GM19463 (cell line): ENCODE data around the gene TNFSF9.
A peak's percentile ranks its signal among the peaks of the same experiment; 100 is the strongest.
"Not testable (repeated sequence)": the region's sequence is repeated elsewhere in the genome, so short reads cannot be mapped to it uniquely, and the experiment has no call there.

Experiments
- ATAC-seq: cut with Tn5 transposase; IDR thresholded peaks from one replicate; pipeline ENCODE4 v1.9.1; 2021; ENCODE audit warnings: mild to moderate bottlenecking, moderate library complexity; ENCODE audit not compliant: unreplicated experiment

The TNFSF9 gene

DNA sequence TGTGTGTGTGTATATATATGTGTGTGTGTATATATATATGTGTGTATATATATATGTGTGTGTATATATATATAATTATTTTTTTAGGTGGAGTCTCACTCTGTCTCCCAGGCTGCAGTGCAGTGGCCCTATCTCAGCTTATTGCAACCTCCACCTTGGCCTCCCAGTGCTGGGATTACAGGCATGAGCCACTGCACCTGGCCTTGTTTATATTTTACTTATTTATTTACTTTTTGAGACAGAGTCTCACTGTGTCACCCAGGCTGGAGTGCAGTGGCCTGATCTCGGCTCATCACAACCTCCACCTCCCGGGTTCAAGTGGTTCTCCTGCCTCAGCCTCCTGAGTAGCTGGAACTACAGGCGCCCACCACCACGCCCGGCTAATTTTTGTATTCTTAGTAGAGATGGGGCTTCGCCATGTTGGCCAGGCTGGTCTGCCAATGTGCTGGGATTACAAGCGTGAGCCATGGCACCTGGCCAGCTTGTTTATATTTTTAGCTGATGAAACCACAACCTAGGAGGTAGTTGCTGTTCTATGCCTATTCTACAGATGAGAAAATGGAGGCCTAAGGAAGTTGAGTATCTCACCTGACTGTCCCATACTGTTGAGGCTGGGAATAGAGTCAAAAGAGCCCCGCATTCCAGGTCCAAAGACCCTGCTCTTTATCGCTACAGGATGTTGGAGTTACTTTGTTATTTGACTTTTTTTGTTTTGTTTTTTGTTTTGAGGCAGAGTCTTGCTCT lies 22.6 kb upstream of the TNFSF9 start:
- not testable (repeated sequence) for ATAC-seq

DNA sequence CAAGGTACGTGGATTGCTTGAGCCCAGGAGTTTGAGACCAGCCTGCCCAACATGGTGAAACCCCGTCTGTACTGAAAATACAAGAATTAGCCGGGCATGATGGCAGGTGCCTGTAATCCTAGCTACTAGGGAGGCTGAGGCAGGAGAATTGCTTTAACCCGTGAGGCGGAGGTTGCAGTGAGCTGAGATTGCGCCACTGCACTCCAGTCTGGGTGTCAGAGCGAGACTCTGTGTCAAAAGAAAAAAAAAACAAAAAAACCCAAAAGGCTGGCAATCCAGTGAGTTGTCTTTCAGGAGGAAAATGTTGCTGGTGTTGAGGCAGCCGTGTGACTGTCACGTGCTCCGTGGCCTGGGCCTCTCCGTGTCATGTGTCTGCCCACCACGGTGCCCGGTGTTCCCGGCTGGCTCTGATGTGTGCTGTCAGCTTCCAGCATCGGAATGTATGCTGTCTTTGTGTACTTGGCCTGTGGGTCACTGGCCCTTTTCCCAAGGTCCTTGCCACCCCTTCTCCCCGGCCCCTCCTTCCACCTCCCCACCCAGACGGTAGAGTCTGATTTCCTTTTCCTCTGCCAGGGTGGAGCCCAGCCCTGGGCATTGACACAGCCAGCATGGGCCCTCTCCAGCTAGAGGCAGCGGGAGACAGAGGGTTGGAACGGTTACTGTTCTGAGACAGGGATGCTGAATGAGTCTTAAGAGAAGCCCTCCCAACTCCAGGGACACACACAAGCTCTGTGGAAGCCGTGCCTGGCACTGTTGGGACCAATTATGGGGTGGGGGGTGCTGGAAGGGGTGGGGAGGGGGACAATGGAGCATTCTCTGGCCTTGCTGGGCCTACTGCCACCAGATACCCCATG lies 21.5 kb upstream of the TNFSF9 start:
- ATAC-seq, result no peak

DNA sequence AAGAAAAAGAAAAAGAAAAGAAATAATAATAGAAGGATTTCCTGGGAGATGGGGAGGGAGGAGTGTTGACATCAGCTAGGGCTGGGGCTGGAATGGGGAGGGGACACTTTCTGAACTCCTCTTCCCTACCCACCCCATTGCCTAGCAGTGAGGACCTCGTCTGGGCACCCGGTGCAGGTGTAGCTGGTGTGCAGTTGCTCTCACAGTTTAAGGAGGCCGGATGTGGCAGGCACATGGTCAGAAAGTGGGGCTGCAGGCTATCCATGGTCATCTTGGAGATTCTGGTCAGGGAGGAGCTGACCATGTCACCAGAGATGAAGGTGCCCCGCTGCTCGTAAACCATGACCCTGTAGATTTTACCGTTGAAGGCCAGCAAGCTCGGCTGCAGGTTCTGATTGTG lies 20.2 kb upstream of the TNFSF9 start:
- no peak for ATAC-seq

DNA sequence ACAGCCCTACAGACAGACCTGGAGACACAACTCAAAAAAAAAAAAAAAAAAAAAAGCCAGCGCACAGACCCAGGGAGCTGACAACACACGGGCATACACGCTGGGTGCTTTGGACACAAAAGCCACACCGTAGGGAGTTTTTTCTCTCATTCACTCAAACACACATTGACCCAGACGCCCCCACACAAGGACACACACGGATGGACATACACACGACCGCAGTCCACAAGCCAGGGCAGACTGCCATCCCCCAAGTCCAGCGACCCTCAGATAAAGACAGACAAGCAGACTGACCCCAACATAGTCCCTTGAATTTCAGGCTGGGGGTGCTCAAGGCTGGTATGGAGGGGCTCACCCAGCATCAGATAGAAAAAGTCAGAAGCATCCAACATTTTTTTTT lies 16.7 kb upstream of the TNFSF9 start:
- no peak for ATAC-seq

DNA sequence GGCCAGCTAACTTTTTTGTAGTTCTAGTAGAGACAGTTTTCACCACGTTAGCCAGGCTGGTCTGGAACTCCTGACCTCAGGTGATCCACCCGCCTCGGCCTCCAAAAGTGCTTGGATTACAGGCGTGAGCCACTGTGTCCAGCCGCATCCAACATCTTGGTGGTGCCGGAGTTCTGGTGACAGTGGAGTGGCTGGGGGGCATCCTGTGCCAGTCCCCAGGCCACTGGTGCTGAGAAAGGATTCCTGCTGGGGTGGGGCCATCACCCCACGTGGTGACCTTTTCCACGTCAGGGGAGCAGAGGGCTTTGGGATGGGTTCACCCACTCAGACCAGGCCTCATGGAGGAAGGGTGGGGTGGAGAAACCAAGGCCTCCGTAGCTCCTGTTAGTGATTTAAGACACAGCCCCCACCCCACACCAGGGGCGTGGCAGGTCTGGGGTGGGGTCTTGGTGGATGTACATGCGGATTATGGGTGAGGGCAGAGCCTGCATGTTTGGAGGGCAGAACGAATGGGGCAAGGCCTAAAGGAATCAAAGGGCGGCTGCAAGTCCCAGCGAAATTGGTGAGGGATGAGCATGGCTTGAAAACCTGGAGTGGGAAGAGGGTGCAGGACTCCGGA lies 15.8 kb upstream of the TNFSF9 start:
- ATAC-seq, result no peak

DNA sequence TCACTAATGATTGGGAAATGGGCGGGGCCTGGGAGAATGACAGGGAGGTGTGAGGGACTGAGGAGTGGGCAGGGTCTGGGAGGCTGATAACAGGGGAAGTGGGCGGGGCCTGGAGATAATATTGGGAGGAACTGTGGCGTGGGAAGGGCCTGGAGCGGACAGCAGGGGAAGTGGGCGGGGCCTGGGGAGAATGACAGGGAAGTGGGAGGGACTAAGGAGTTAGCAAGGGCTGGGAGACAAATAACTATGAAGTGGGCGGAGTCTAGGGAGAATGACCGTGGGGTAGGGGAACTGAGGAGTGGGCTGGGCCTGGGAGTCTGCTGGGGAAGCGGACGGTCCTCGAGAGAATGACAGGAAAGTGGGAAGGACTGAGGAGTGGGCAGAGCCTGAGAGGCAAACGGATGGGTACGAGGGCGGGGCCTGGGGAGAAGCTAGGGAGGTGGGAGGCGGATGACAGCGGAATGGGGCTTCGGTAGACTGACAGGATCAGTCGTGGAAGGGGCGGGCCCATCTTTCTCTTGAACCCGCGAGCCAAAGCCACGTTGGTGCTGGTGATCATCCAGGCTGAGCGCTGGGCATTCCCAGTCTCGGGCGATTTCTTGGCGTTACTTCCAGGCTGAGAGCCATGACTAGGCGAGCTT lies 14.7 kb upstream of the TNFSF9 start:
- peak; percentile 41 for ATAC-seq

DNA sequence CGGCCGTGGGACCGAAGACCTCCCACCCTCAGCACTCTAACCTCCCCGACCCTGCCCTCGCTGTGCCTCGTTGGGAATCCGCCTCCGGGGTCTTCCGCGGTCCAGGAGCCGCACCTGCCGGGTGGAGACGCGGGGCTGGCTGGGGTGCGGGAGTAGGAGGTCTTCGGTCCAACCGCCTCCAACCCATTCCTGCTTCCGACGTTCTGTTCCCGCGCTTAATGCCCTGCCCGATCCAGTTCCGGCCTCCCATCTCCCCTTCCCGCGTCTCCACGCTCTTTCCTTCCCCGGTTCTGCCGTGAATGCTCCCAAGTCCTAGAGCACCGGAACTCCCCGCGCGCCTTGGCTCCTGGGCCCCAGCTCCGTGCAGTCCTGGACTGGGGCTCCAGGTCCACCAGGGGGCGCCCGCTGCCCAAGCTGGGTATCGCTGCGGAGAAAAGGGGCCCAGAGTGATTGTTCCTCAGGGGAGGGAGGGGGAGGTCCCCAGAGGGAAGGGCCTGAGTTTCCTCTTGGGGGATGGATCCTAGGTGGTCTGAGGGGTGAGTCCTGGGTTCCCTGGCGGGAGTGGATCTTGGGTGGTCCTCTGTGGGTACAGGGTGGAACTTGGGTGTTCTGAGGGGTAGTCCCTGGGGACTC lies 14.1 kb upstream of the TNFSF9 start:
- ATAC-seq, result peak; percentile 49

DNA sequence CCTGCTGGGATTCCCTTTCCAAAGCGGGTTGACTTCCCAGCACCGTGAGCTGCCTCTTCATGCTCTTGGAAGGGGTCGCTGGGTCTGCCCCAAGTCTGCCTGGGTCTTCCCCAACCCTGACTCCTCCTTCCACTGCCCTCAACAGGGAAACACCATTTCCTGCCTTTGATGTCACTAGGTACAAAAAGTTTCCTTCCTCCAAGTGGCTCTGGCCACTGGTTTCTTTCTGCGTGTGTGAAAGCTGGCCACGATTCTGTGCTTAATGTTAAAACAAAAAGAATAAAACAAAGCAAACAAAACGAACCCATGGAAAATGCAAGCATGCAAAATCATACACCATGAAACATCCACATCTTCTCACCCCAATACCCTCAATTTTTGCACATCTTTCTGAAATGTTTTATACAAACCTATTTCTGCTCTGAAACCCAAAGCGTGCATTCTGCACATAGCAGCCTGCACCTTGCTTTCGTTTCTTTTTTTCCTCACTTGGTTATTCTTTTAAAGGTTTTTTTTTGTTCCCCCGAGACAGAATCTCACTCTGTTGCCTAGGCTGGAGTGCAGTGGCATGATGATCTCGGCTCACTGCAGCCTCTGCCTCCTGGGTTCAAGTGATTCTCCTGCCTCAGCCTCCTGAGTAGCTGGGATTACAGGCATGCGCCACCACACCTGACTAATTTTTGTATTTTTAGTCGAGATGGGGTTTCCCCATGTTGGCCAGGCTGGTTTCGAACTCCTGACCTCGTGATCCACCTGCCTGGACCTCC lies 12.5 kb upstream of the TNFSF9 start:
- ATAC-seq, result no peak

DNA sequence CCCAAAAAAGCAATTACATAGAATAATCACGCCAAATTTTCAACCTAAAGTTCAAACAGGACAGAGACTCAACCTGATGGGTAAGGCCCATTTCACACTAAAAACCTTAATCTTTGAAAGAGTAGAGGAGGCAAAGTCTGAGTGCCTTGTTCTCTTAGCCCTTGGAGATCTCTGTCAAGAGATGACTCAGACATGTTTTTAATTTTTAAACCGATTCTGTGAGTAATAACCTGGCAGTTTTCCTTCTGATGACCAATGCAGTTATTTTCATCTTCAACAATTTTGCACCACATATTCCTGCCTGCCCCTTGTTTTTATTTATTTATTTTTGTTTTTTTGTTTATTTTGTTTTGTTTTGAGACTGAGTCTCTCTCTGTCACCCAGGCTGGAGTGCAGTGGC lies 11.5 kb upstream of the TNFSF9 start:
- ATAC-seq, result no peak

DNA sequence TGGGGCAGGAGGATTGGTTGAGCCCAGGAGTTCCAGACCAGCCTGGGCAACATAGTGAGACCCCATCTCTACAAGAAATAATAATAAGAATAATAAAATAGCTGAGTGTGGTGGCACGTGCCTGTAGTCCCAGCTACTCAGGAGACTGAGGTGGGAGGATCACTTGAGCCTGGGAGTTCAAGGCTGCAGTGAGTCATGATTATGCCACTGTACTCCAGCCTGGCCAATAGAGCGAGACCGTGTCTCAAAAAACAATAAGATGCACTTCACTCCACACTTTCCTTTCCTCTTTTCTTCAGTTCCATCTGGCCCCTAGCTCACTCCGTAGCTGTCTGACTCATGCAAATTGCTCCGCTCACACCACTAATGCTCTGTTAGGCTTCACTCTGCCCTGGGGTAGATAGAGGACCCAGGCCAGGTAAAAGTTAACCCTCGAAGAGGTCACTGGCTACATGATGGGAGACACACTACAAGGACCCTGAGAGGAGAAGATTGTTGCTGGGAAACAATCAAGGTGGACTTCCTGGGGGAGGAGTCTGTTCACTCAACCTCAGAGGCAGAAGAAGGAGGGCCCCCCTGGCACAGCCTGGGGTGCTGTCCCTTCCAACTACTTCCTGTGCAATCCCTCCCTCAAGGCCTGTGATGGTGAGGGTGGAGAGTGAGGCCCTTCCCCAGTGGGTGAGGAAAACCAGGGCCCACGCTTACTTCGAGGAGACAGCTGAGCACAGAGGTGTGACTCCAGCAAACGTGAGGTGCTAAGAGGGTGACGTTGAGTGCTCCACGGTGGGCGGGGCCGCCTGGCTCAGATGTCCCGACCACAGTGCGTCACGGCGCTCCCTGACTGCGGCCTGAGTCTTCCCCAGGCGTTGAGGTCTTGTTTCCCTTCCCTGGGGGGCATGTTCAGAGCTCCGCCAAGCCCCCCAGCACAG lies 8.8 kb upstream of the TNFSF9 start:
- ATAC-seq, result peak; percentile 38

DNA sequence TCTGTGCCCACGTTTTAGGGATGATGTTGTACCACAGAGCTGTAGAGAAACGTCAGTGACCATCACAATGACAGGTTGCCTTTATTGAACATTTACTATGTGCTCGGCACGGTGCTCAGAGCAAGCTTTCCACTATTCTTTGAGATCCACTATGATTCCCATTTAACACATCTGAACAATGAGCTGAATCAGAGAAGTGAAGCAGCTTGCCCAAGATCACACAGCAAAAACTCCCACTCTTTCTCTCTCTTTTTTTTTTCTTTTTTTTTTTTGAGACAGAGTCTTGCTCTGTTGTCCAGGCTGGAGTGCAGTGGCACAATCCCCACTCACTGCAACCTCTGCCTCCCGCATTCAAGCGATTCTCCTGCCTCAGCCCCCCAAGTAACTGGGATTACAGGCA lies 8.1 kb upstream of the TNFSF9 start:
- no peak for ATAC-seq

DNA sequence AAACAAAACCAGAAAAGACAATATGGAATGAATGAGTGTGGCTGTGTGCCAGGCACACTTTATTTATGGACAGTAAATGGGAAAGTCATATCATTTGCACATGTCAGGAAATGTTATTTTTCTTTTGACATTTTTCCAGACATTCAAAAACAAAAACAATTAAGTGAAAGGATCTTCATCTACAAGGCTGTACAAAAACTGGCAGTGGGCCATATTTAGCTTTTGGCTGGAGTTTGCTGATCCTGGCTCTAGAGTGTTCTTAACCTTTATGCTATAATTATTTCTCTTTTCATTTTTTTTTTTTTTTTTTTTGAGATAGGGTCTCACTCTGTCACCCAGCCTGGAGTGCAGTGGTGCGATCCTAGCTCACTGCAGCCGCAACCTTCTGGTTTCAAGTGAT lies 6.5 kb upstream of the TNFSF9 start:
- no peak for ATAC-seq

DNA sequence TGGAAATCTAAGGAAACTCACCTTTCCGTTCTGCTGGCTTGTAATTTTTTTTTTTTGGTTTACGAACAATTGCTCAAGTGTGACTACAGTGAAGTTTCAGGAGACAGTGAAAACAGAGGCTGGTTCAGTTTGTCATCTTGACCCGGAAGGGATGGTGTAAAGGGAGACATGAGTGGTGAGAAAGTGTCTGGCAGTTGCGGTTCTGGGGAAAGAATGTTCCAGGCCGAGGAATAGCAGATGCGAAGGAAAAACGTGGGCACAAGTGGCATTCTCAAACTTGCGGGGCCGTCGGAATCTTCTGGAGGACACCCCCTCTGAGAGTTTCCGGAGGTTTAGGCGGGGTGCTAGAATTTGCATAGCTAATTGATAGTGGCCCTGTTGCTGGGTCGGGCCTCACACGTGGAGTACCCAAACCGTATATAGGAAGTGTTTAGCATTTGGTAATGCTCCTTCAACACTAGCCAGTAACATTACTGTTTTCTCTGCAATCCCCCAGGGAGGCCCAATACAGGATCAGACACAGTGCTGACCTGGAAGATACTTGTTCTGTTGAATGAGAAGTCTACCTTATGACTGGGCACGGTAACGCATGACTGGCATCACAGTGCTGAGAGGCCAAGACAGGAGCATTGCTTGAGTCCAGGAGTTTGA lies 2.8 kb upstream of the TNFSF9 start:
- peak; percentile 40 for ATAC-seq

DNA sequence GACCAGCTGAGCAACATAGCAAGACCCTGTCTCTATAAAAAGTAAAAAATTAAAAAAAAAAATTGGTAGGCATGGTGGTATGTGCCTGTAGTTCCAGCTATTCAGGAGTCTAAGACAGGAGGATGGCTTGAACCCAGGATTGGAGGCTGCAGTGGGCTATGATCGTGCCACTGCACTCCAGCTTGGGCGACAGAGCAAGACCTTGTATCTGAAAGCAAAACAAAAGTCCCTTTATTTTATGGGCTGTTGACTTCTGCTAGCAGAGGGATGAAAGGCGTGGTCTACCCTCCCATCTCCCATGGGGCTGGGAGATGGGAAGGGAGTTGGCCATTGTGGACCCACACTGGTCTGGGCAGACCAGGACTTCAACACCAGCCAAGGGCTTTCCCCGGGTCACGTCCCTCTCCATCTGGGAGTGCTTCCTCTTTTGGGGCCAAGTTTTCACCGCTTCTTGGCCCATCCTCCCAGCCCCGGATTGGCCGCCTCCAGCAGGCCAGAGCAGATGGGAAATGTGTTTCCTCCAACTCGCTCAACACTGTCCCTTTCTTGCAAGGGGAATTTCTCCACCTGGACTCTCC lies 2.2 kb upstream of the TNFSF9 start:
- ATAC-seq, result no peak

DNA sequence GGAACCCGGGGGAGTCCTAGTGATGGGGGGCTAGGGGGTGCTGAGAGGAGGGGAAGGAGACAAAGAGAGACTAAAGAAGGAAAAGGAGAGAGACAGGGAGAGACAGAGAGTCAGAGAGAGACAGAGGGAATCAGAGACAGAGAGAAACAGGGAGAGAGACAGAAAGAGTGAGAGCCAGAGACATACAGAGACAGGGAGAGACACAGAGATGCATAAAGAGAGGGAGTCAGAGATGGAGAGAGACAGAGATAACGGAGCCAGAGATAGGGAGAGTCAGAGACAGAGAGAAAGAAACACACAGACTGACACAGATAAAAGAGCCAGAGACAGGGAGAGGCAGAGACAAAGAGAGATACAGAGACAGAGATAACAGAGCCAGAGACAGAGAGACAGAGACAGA lies 1.5 kb upstream of the TNFSF9 start:
- no peak for ATAC-seq

DNA sequence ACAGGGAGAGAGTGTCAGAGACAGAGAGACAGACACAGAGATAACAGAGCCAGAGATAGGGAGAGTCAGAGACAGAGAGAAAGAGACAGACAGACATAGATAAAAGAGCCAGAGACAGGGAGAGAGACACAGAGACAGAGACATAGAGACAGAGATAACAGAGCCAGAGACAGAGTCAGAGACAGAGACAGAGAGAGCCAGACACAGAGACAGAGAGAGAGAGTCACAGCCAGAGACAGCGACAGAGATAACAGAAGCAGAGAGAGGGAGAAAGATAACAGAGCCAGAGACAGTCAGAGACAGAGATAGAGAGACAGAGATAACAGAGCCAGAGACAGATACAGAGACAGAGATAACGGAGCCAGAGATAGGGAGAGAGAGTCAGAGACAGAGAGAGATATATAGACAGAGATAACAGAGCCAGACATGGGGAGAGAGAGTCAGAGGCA lies 865 bp upstream of the TNFSF9 start:
- ATAC-seq, result no peak

DNA sequence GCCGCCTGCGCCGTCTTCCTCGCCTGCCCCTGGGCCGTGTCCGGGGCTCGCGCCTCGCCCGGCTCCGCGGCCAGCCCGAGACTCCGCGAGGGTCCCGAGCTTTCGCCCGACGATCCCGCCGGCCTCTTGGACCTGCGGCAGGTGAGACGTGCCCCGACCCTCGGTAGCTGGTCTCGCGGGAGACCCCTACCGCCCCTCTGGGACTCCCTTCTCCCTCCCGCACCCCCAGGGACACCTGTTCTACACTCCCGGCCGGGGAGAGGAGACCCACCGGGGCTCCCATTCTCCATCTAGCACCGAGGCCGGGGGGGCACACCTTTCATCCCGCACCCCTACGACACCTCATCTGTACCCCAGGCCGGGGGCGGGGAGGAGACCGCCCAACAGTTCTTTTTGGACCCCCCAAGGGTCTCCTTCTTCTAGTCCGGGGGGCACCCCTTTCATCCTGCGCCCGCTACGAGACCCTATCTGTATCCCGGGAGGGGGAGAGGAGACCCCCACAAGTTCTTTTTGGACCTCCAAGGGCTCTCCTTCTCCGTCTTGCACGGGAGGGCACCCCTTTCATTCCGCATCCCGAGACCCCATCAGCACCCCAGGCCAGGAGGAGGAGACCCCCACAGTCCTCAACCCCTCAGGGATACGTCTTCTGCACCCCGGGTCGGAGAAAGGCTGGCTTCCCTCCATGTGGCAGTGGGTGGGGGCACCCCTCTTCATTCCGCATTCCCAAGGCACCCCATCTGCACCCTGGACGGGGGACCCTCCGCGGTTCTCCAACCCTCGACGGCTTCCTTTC lies 533 bp downstream of the TNFSF9 start:
- ATAC-seq, result no peak

DNA sequence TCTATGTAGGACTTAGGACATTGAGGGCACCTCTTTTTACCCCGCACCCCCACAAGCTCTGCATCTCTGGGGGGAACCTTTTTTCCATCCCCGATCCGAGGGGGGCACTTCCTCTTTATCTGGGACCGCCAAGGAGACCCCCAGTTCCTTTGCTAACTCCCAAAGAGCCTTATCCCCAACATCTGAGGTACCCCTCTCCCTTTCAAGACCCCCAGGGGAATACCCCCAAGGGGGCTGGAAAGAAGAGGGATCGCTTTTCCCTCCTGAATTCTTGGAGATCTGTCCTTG lies 1.1 kb downstream of the TNFSF9 start:
- ATAC-seq, result no peak
